HG03097 (cell line): ENCODE measurements around the gene SCGB3A1.

Source experiments
- ATAC-seq: cut with Tn5 transposase; IDR thresholded peaks from one replicate; pipeline ENCODE4 v1.9.1; 2021; ENCODE audit not compliant: unreplicated experiment, low FRiP score

The SCGB3A1 gene

GRCh38 chr5:180607861-180608571 lies 16.7 kb upstream of the SCGB3A1 start:
- ATAC-seq = no peak

GRCh38 chr5:180606215-180606785 lies 15.0 kb upstream of the SCGB3A1 start:
- ATAC-seq = no peak

- no peak for ATAC-seq
Observed at GRCh38 chr5:180605554-180606214, 14.4 kb upstream of the SCGB3A1 start.

- no peak for ATAC-seq
Observed at GRCh38 chr5:180604271-180604670, 13.0 kb upstream of the SCGB3A1 start.

GRCh38 chr5:180603076-180603594 lies 11.8 kb upstream of the SCGB3A1 start:
- no peak for ATAC-seq

GRCh38 chr5:180602481-180603075 lies 11.3 kb upstream of the SCGB3A1 start:
- ATAC-seq = no peak

GRCh38 chr5:180601591-180602480 lies 10.5 kb upstream of the SCGB3A1 start:
- no peak for ATAC-seq

- no peak for ATAC-seq
Observed at GRCh38 chr5:180600554-180601041, 9.3 kb upstream of the SCGB3A1 start.

- no peak for ATAC-seq
Observed at GRCh38 chr5:180599981-180600553, 8.8 kb upstream of the SCGB3A1 start.

GRCh38 chr5:180599590-180599914 lies 8.3 kb upstream of the SCGB3A1 start:
- ATAC-seq = no peak

GRCh38 chr5:180598797-180599589 lies 7.7 kb upstream of the SCGB3A1 start:
- no peak for ATAC-seq

GRCh38 chr5:180598316-180598701 lies 7.0 kb upstream of the SCGB3A1 start:
- ATAC-seq = no peak

GRCh38 chr5:180596668-180597231 lies 5.5 kb upstream of the SCGB3A1 start:
- no peak for ATAC-seq

- no peak for ATAC-seq
Observed at GRCh38 chr5:180596115-180596667, 4.9 kb upstream of the SCGB3A1 start.

GRCh38 chr5:180595381-180596114 lies 4.2 kb upstream of the SCGB3A1 start:
- ATAC-seq = no peak

- ATAC-seq = no peak
Observed at GRCh38 chr5:180595046-180595379, 3.7 kb upstream of the SCGB3A1 start.

- no peak for ATAC-seq
Observed at GRCh38 chr5:180594311-180595045, 3.2 kb upstream of the SCGB3A1 start.
